D721Med (cell line): ENCODE data around the gene RNGTT.

Experiments used
- DNase-seq: peaks from one replicate; pipeline ENCODE4 v3.0.0; 2011; ENCODE audit warnings: low spot score; ENCODE audit not compliant: insufficient read length
- FAIRE-seq: peaks from 2 replicates; lab custom pipeline; 2011; peaks lifted over from hg19 to GRCh38; lab: Jason Lieb, UNC
- TF ChIP-seq, protein P1 (sequence below): IDR thresholded peaks from 2 replicates; pipeline ENCODE4 v1.5.1; 2012; ENCODE audit warnings: mild to moderate bottlenecking, control low read depth; ENCODE audit not compliant: insufficient read depth; ENCODE audit errors: missing control alignments

Gene RNGTT

DNA sequence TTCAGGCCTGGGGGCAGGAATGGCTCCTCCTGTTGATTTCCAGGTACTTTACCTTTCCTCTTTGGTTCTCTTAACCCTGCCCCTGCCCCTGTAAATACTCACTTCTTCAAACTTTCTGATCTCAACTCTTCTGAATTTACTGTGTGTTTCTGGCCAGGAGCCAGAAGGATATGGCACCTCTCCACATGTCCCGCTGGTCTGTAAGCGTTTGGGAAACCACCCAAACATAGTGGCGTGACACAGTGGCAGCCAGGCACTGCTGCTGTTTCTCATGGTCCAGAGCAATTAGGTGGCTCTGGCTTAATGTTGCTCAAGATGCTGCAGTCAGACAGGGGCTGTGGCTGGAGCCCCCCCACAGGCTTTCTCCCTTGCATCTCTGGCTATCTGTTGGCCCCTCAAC, 374.5 kb downstream of the RNGTT start:
- TF ChIP-seq, protein P1, sequence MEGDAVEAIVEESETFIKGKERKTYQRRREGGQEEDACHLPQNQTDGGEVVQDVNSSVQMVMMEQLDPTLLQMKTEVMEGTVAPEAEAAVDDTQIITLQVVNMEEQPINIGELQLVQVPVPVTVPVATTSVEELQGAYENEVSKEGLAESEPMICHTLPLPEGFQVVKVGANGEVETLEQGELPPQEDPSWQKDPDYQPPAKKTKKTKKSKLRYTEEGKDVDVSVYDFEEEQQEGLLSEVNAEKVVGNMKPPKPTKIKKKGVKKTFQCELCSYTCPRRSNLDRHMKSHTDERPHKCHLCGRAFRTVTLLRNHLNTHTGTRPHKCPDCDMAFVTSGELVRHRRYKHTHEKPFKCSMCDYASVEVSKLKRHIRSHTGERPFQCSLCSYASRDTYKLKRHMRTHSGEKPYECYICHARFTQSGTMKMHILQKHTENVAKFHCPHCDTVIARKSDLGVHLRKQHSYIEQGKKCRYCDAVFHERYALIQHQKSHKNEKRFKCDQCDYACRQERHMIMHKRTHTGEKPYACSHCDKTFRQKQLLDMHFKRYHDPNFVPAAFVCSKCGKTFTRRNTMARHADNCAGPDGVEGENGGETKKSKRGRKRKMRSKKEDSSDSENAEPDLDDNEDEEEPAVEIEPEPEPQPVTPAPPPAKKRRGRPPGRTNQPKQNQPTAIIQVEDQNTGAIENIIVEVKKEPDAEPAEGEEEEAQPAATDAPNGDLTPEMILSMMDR = no peak
- FAIRE-seq = no peak
- DNase-seq = no peak

DNA sequence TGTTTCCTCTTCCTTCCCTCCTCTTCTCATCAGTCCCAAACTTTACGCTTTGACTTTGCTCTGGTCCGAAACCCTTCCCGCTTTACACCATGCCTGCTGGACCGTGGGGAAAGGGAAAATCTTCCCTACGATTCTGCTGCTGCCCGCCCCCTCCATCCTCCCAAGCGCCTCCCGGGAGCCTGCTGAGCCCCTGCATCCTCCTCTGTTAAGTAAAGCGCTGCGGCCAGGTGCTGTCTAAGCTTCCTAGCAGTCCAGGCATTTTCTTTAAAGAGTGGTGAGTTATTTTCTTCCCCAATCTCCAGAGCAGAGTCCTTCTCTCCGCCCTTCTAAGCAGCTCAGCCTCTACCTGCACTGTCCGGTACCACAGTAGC, 376.3 kb downstream of the RNGTT start:
- DNase-seq (no peak), FAIRE-seq (no peak)
- TF ChIP-seq, protein P1 = no peak

DNA sequence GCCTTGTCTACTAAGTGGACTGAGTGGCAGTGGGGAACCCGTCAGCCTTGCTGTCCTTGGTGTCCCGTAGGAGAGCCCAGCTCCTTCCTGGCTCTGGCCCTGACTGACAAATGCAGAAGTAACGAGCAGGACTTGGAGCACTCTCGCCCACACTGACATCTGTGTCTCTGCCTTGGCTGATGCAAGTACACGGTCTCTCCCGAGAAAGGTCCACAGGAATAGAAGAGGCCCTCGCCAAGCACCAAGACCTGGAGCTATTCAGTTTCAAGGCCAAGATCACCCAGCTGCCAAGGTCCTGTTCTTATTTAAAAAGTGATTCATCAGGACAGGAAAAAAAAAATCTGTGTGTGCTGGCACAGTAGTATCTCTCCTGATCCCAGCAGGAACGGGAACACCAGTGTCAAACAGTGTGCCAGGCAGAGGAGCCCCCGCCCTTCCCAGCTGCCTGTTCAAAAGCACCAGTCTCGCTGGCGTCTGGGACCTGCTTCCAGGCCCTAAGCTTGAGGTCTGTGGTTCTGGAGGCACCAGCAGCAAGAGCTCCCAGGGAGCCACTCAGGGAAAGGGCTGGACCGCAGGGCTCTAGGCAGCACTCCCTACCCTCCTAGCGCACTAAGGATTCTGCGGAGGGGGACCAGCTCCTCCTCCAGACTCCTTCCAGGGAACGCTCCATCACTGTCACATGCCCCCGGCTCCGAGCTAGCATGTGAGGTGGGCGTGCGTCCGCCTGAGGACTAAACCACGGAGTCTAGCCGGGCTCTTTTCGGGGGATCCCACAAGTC, 376.9 kb downstream of the RNGTT start:
- TF ChIP-seq, protein P1 = no peak
- FAIRE-seq (no peak), DNase-seq (no peak)

DNA sequence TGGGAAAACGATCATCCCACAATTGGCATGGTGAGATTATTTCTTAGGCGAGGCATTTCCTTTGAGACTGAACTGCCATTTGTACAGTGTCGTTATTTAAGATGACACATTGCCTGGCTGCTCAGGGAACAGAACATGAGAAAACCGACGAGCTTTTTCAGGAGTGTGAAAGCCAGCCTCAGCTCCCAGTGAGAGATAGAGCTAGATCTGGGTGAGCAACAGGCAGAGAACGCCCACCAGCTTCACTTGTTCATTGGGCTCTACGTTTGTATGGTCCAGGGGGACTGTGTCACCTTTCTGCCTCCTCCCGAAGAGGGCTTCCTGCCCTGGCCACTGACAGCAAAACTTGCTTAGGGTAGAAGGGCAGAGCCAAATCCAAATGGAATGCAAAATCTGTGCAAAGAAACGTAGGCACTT, 378.1 kb downstream of the RNGTT start:
- FAIRE-seq (no peak), DNase-seq (no peak)
- TF ChIP-seq, protein P1 = no peak

DNA sequence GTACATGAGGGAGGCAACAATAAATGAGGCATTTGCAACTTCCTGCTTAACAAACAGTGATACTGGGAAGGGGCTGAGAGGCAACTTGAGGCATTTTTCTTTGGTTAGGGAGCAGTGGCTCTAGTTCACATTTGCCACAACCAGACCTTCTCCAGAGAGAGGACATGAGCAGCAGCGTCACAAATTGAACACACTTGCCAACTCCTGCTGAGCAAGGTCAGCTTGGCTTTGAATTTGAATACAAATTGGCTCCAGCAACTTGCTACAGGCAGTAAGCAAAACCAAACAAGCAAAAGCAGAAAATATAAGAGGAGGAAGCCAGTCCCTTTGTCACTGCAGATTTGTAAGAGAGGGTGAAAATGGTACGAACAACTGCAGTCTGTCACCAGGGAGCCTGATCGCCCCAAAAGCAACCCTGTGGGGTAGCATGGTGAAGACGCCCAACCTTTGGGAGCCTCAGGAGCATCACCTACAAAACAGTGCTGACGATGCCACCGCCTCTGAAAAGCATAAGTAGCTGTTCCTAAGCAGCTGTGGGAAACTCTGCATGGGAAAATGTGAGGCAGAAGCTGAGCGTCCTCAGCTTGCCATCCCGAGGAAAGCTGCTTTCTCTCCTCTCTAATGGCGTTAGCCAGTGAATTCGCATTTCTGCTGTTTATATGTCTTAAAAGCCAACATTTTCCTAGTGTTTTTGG, 378.7 kb downstream of the RNGTT start:
- TF ChIP-seq, protein P1 = no peak
- DNase-seq = no peak
- FAIRE-seq = no peak

DNA sequence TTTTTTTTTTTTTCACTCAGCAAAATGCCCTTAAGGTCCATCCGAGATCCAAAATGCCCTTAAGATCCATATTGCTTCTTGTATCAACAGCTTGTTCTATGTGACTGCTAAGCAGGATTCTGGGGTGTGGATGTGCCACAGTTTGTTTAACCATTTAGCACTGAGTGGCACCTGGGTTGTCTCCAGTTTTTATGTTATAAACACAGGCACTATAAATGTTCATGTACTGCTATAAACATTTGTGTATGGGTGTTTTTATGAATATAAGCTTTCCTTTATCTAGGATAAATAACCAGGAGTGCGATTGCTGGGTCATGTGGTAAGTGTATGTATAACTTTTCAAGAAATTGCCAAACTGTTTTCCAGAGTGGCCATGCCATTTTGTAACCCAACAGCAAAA, 386.0 kb downstream of the RNGTT start:
- TF ChIP-seq, protein P1 = no peak
- FAIRE-seq = no peak
- DNase-seq = no peak

DNA sequence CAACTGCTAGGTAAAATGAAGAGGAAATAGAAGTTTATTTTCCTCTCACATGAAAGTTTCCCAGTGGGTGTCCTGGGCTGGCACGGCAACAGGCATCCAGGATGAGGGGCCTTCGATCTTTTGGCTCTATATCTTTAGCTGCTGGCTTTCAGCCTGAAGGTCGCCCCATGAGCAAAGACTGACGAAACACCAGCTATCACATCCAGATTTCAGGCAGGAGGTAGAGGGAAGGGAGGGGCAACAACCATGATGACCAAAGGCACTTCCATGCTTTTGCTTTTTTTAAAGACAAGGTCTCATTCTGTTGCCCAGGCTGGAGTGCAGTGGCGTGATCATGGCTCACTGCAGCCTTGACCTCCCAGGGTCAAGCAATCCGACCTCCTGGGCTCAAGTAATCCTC, 387.9 kb downstream of the RNGTT start:
- TF ChIP-seq, protein P1 = no peak
- FAIRE-seq (no peak), DNase-seq (no peak)
